Liver (tissue), 9 donors: ENCODE results near the gene CDH26. TPM values are rescaled to one million over a fixed set of nuclear protein-coding genes. Genes with fewer than 3 reads are reported as not detected.
"Not testable (repeated sequence)": the region's sequence is repeated elsewhere in the genome, so short reads cannot be mapped to it uniquely, and the experiment has no call there.

Experiments
- DNase-seq: peaks from one replicate; pipeline ENCODE4 v3.0.0-alpha.2; 2017; ENCODE audit warnings: low spot score
- H3K27ac ChIP-seq, 2 donors: one replicate each; pipeline ENCODE4 v1.7.0; 2013; ENCODE audit warnings: inconsistent platforms in 2 of 2, low read length in 2 of 2, control low read depth in 1 of 2, low read depth in 1 of 2, mild to moderate bottlenecking in 1 of 2
- H3K27me3 ChIP-seq, 4 donors: one replicate each; pipeline versions ENCODE4 v1.6.1 to v1.7.0; 2013; ENCODE audit warnings: low read length in 3 of 4, inconsistent platforms in 1 of 4, mild to moderate bottlenecking in 1 of 4, moderate library complexity in 1 of 4; ENCODE audit not compliant: control insufficient read depth in 4 of 4, insufficient read depth in 4 of 4
- H3K36me3 ChIP-seq, 4 donors: one replicate each; pipeline versions ENCODE4 v1.6.1 to v1.7.0; 2013; ENCODE audit warnings: low read length in 3 of 4, mild to moderate bottlenecking in 3 of 4, low read depth in 1 of 4, moderate library complexity in 1 of 4; ENCODE audit not compliant: control insufficient read depth in 4 of 4, insufficient read depth in 3 of 4
- H3K4me1 ChIP-seq, 4 donors: one replicate each; pipeline versions ENCODE4 v1.6.1 to v1.7.0; 2013; ENCODE audit warnings: low read length in 3 of 4, mild to moderate bottlenecking in 3 of 4, moderate library complexity in 1 of 4; ENCODE audit not compliant: control insufficient read depth in 4 of 4, insufficient read depth in 4 of 4
- H3K4me3 ChIP-seq, 3 donors: one replicate each; pipeline versions ENCODE4 v1.6.1 to v1.7.0; 2013; ENCODE audit warnings: low read length in 3 of 3, control low read depth in 1 of 3, low read depth in 1 of 3, mild to moderate bottlenecking in 1 of 3
- H3K9ac ChIP-seq, 2 donors: one replicate each; pipeline ENCODE4 v1.7.0; 2013; ENCODE audit warnings: low read length in 2 of 2, mild to moderate bottlenecking in 2 of 2, moderate library complexity in 2 of 2, control low read depth in 1 of 2, low read depth in 1 of 2
- H3K9me3 ChIP-seq, 4 donors: one replicate each; pipeline versions ENCODE4 v1.6.1 to v1.7.0; 2013; ENCODE audit warnings: low read length in 3 of 4; ENCODE audit not compliant: control insufficient read depth in 4 of 4
- ATF3 ChIP-seq: IDR thresholded peaks from 2 replicates; pipeline ENCODE4 v1.6.1; 2016; ENCODE audit warnings: antibody characterized with exemption
- CTCF ChIP-seq: fragments of 150-350 bp; IDR thresholded peaks from 2 replicates; pipeline ENCODE4 v1.5.1; 2017; ENCODE audit warnings: improper control_type of control experiment, low read depth, low read length; ENCODE audit not compliant: missing input control
- FOXA2 ChIP-seq: IDR thresholded peaks from 2 replicates; pipeline ENCODE4 v1.6.1; 2016; ENCODE audit warnings: antibody characterized with exemption
- GABPA ChIP-seq, 2 donors: IDR thresholded peaks in 1 of 2; conservative IDR thresholded peaks in 1 of 2; 2 replicates each; pipeline ENCODE4 v1.6.1; 2016; ENCODE audit warnings: antibody characterized with exemption in 2 of 2, mild to moderate bottlenecking in 1 of 2, moderate library complexity in 1 of 2
- HNF4A ChIP-seq, 2 donors: conservative IDR thresholded peaks; 2 replicates each; pipeline ENCODE4 v1.6.1; 2016; ENCODE audit warnings: antibody characterized with exemption in 2 of 2, mild to moderate bottlenecking in 2 of 2
- JUND ChIP-seq, 2 donors: IDR thresholded peaks; 2 replicates each; pipeline ENCODE4 v1.6.1; 2016; ENCODE audit warnings: antibody characterized with exemption in 2 of 2
- MAX ChIP-seq: IDR thresholded peaks from 2 replicates; pipeline ENCODE4 v1.6.1; 2016; ENCODE audit warnings: antibody characterized with exemption
- RAD21 ChIP-seq, 2 donors: IDR thresholded peaks; 2 replicates each; pipeline ENCODE4 v1.6.1; 2016; ENCODE audit warnings: antibody characterized with exemption in 2 of 2, mild to moderate bottlenecking in 2 of 2
- REST ChIP-seq: IDR thresholded peaks from 2 replicates; pipeline ENCODE4 v1.6.1; 2016; ENCODE audit warnings: antibody characterized with exemption, mild to moderate bottlenecking
- RXRA ChIP-seq, 2 donors: IDR thresholded peaks; 2 replicates each; pipeline ENCODE4 v1.6.1; 2017 to 2018; ENCODE audit warnings: antibody characterized with exemption in 2 of 2, mild to moderate bottlenecking in 1 of 2
- SP1 ChIP-seq: IDR thresholded peaks from 2 replicates; pipeline ENCODE4 v1.6.1; 2018; ENCODE audit warnings: antibody characterized with exemption, mild to moderate bottlenecking
- TAF1 ChIP-seq: conservative IDR thresholded peaks from 2 replicates; pipeline ENCODE4 v1.6.1; 2016; ENCODE audit warnings: antibody characterized with exemption, mild to moderate bottlenecking
- YY1 ChIP-seq: IDR thresholded peaks from 2 replicates; pipeline ENCODE4 v1.6.1; 2016; ENCODE audit warnings: antibody characterized with exemption, mild to moderate bottlenecking
- ZBTB33 ChIP-seq: IDR thresholded peaks from 2 replicates; pipeline ENCODE4 v1.6.1; 2016; ENCODE audit warnings: antibody characterized with exemption
- WGBS: extraction: QIAGEN DNeasy Blood & Tissue Kit; methylation state at CpG from one replicate; pipeline ENCODE4 v1.1.7; 2013; 5-methylcytosine and 5-hydroxymethylcytosine counted together
- polyA plus RNA-seq, 2 donors: library from polyadenylated mRNA; stranded (reverse) in 1 of 2; unstranded in 1 of 2; fragments of 200-250 nt in 1 of 2; fragments of >200 nt in 1 of 2; fragmentation: Nextera tagmentation in 1 of 2; extraction: Ambion mirVana in 1 of 2; gene quantifications; one replicate each; pipeline versions ENCODE4 v1.2.1 to v1.2.3, GENCODE V29; 2013 to 2015
- total RNA-seq, 2 donors: library from RNA; depleted of rRNA; stranded (reverse); fragments of >200 nt; gene quantifications; one replicate each; pipeline ENCODE4 v1.2.3, GENCODE V29; 2014
- donor health status: healthy.
- donor health status: healthy.
- donor health status: healthy.
- donor health status: healthy.
- donor health status: healthy.

Gene CDH26
- total and polyA plus RNA-seq, 4 donors, result 0.03 to 0.70 (median 0.43) TPM

- DNase-seq, result no peak
- peak; percentile 22 for TF ChIP-seq CTCF
- TF ChIP-seq RAD21 (IDR thresholded peaks at IDR 0.05), result no peak
- WGBS, result 83% methylated on average over 8 of the region's 8 CpGs
- no peak overlapping the region for H3K9ac ChIP-seq
- H3K27ac ChIP-seq, result no peak overlapping the region
- H3K4me3 ChIP-seq, result no peak overlapping the region
- no peaks in the 10 kb centered on the region for H3K9me3 ChIP-seq
- H3K4me1 ChIP-seq, result peaks cover 0 to 3% (median 1%) of the 10 kb centered on the region in 4 donors
- H3K27me3 ChIP-seq, result peaks cover 0 to 10% (median 6%) of the 10 kb centered on the region in 4 donors
- H3K36me3 ChIP-seq, result no peaks in the 10 kb centered on the region
These were observed 3.0 kb upstream of the CDH26 start for GRCh38 chr20:59955131-59955796.

- not testable (repeated sequence) for H3K27ac ChIP-seq, H3K4me1 ChIP-seq, DNase-seq, H3K4me3 ChIP-seq, H3K36me3 ChIP-seq, H3K9ac ChIP-seq, H3K9me3 ChIP-seq
- TF ChIP-seq HNF4A (conservative IDR thresholded peaks at IDR 0.05), result peak; percentile 19 to 21
- TF ChIP-seq MAX, result peak; percentile 21
- peak; percentile 56 for TF ChIP-seq FOXA2
- TF ChIP-seq RXRA (IDR thresholded peaks at IDR 0.05), result peak; percentile 47 to 56
- peaks cover 0 to 11% (median 8%) of the 10 kb centered on the region in 4 donors for H3K27me3 ChIP-seq
These were observed 655 bp upstream of the CDH26 start for GRCh38 chr20:59957568-59957967.

GRCh38 chr20:59958626-59959025 is 403 bp downstream of the CDH26 start:
- no peak for DNase-seq
- 91% methylated on average over 4 of the region's 4 CpGs for WGBS
- no peak overlapping the region for H3K4me3 ChIP-seq
- H3K27ac ChIP-seq, result no peak overlapping the region
- H3K4me1 ChIP-seq, result peaks cover 0 to 3% (median 1%) of the 10 kb centered on the region in 4 donors
- TF ChIP-seq JUND (IDR thresholded peaks at IDR 0.05), result no peak
- TF ChIP-seq FOXA2, result no peak
- TF ChIP-seq GABPA (IDR thresholded peaks at IDR 0.05 in 1 of 2, conservative IDR thresholded peaks at IDR 0.05 in 1 of 2), result no peak
- TF ChIP-seq RXRA (IDR thresholded peaks at IDR 0.05), result no peak
- no peak for TF ChIP-seq HNF4A (conservative IDR thresholded peaks at IDR 0.05)
- no peak for TF ChIP-seq ATF3
- TF ChIP-seq REST, result no peak
- TF ChIP-seq MAX, result no peak
- TF ChIP-seq YY1, result no peak
- no peak for TF ChIP-seq ZBTB33
- no peak for TF ChIP-seq TAF1
- TF ChIP-seq SP1, result no peak
- peaks cover 0 to 15% (median 8%) of the 10 kb centered on the region in 4 donors for H3K27me3 ChIP-seq
- no peaks in the 10 kb centered on the region for H3K9me3 ChIP-seq
- no peak overlapping the region for H3K9ac ChIP-seq
- no peaks in the 10 kb centered on the region for H3K36me3 ChIP-seq
